ENCODE data around the gene SAP30L. TPM values are rescaled to one million over a fixed set of nuclear protein-coding genes. Genes with fewer than 3 reads are reported as not detected.

Gene SAP30L
- total RNA-seq, 1 experiment from 2014 or later = 54.6 TPM

DNA sequence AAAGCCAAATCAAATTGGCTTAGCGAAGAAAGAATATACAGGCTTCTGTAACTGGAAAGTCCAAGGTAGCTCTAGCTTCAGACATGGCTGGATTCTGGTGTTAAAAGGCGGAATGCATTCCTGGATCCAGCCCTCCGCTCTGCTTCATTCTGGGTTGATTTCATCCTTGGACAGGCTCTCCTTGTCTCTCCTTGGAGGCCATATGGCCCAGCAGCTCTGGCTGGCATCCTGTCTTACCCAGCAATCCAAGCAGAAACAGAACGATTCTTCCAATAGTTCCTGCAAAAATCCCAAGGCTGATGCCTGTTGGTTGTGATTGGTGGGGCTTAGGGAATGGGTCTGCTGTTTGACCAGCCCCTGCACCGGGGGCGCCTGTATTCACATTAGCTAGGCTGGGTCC is 37.0 kb upstream of the SAP30L start:
- ChIA-PET CTCF (no interaction called here), POLR2A (no interaction called here)
- Histone ChIP-seq H3K4me1 (ENCODE audit: control insufficient read depth, insufficient read depth, low read length) (no peaks in the 10 kb centered on the region), H3K9me3 (ENCODE audit: control insufficient read depth, insufficient read depth, low read depth, low read length) (no peaks in the 10 kb centered on the region), H3K27me3 (ENCODE audit: control insufficient read depth, insufficient read depth, low read length) (no peaks in the 10 kb centered on the region), H3K4me3 (ENCODE audit: low read depth in 2 of 2, low read length in 2 of 2) (no peak overlapping the region), H3K36me3 (ENCODE audit: control insufficient read depth, insufficient read depth, low read length) (no peaks in the 10 kb centered on the region), H3K27ac (ENCODE audit: low read length) (no peak overlapping the region)
- BruUV-seq (replicated peaks) = no TSS peak
- no peak for TF ChIP-seq POLR2AphosphoS5 (IDR thresholded peaks at IDR 0.05; ENCODE audit: low read depth, low read length)
- no peak for TF ChIP-seq SIN3A (IDR thresholded peaks at IDR 0.05; ENCODE audit: borderline replicate concordance, insufficient read depth, low read depth, low read length)
- TF ChIP-seq, protein P1, sequence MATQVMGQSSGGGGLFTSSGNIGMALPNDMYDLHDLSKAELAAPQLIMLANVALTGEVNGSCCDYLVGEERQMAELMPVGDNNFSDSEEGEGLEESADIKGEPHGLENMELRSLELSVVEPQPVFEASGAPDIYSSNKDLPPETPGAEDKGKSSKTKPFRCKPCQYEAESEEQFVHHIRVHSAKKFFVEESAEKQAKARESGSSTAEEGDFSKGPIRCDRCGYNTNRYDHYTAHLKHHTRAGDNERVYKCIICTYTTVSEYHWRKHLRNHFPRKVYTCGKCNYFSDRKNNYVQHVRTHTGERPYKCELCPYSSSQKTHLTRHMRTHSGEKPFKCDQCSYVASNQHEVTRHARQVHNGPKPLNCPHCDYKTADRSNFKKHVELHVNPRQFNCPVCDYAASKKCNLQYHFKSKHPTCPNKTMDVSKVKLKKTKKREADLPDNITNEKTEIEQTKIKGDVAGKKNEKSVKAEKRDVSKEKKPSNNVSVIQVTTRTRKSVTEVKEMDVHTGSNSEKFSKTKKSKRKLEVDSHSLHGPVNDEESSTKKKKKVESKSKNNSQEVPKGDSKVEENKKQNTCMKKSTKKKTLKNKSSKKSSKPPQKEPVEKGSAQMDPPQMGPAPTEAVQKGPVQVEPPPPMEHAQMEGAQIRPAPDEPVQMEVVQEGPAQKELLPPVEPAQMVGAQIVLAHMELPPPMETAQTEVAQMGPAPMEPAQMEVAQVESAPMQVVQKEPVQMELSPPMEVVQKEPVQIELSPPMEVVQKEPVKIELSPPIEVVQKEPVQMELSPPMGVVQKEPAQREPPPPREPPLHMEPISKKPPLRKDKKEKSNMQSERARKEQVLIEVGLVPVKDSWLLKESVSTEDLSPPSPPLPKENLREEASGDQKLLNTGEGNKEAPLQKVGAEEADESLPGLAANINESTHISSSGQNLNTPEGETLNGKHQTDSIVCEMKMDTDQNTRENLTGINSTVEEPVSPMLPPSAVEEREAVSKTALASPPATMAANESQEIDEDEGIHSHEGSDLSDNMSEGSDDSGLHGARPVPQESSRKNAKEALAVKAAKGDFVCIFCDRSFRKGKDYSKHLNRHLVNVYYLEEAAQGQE (IDR thresholded peaks at IDR 0.05; ENCODE audit: insufficient read depth in 1 of 2, low read depth in 2 of 2, low read length in 1 of 2) = no peak
- TF ChIP-seq, protein P2, sequence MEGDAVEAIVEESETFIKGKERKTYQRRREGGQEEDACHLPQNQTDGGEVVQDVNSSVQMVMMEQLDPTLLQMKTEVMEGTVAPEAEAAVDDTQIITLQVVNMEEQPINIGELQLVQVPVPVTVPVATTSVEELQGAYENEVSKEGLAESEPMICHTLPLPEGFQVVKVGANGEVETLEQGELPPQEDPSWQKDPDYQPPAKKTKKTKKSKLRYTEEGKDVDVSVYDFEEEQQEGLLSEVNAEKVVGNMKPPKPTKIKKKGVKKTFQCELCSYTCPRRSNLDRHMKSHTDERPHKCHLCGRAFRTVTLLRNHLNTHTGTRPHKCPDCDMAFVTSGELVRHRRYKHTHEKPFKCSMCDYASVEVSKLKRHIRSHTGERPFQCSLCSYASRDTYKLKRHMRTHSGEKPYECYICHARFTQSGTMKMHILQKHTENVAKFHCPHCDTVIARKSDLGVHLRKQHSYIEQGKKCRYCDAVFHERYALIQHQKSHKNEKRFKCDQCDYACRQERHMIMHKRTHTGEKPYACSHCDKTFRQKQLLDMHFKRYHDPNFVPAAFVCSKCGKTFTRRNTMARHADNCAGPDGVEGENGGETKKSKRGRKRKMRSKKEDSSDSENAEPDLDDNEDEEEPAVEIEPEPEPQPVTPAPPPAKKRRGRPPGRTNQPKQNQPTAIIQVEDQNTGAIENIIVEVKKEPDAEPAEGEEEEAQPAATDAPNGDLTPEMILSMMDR (IDR thresholded peaks at IDR 0.05) = no peak
- TF ChIP-seq TCF7L2 (IDR thresholded peaks at IDR 0.05; ENCODE audit: low read depth, low read length) = no peak
- DNase-seq (ENCODE audit: low read depth, low spot score) (no peak), ATAC-seq (no peak)
- in situ Hi-C loops (cut with HindIII; ENCODE audit: low pct_unique_long_range_greater_than_20kb, low sequenced_read_pairs) (no loop called here), intact Hi-C loops (cut with micrococcal nuclease; ENCODE audit: unreplicated experiment) (loop anchor here (10.0 kb wide), 1 partner anchor 434 kb away; no protein-coding TSS in a partner anchor)

DNA sequence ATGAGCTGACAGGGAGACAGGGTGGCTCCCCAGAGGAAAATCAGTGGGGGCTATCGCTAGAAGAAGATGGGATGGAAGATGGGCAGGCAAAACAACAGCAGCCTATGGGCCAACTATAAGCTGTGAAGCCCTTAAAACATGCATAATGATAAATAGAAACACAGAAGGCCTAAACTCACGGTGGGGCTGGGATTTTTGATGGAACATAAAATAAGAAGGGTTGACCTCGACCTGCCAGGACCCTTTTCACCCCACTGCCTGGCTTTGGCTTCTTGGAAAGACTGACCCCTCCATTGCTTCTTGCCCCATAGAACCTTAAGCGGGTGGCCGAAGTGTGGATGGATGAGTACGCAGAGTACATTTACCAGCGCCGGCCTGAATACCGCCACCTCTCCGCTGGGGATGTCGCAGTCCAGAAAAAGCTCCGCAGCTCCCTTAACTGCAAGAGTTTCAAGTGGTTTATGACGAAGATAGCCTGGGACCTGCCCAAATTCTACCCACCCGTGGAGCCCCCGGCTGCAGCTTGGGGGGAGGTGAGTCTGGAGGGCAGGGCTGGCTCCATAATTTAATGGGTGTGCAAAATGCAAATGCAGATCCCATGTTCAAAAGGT is 36.5 kb upstream of the SAP30L start:
- POLR2A ChIA-PET = no interaction called here
- no TSS peak for BruUV-seq (replicated peaks)
- TF ChIP-seq POLR2AphosphoS5 (IDR thresholded peaks at IDR 0.05; ENCODE audit: low read depth, low read length) (no peak), TCF7L2 (IDR thresholded peaks at IDR 0.05; ENCODE audit: low read depth, low read length) (no peak), SIN3A (IDR thresholded peaks at IDR 0.05; ENCODE audit: borderline replicate concordance, insufficient read depth, low read depth, low read length) (no peak)
- TF ChIP-seq, protein P2 (IDR thresholded peaks at IDR 0.05) = no peak
- TF ChIP-seq, protein P1 (IDR thresholded peaks at IDR 0.05; ENCODE audit: insufficient read depth in 1 of 2, low read depth in 2 of 2, low read length in 1 of 2) = no peak

More for the DNA sequence above, 36.5 kb upstream of the SAP30L start:
- in situ Hi-C loops (cut with HindIII; ENCODE audit: low pct_unique_long_range_greater_than_20kb, low sequenced_read_pairs) = no loop called here
- Histone ChIP-seq H3K27ac (ENCODE audit: low read length) (no peak overlapping the region), H3K9me3 (ENCODE audit: control insufficient read depth, insufficient read depth, low read depth, low read length) (no peaks in the 10 kb centered on the region), H3K27me3 (ENCODE audit: control insufficient read depth, insufficient read depth, low read length) (no peaks in the 10 kb centered on the region), H3K4me1 (ENCODE audit: control insufficient read depth, insufficient read depth, low read length) (no peaks in the 10 kb centered on the region), H3K36me3 (ENCODE audit: control insufficient read depth, insufficient read depth, low read length) (no peaks in the 10 kb centered on the region), H3K4me3 (ENCODE audit: low read depth in 2 of 2, low read length in 2 of 2) (no peak overlapping the region)
- CTCF ChIA-PET = no interaction called here
- intact Hi-C loops (cut with micrococcal nuclease; ENCODE audit: unreplicated experiment) = loop anchor here (10.0 kb wide), 1 partner anchor 435 kb away; no protein-coding TSS in a partner anchor
- DNase-seq (ENCODE audit: low read depth, low spot score) (no peak), ATAC-seq (no peak)
